NT2/D1 (cell line): ENCODE measurements around the gene LRFN2.

Source experiments
- DNase-seq: peaks from one replicate; pipeline ENCODE4 v3.0.0-alpha.2; 2011; ENCODE audit warnings: low read depth, low spot score
- H3K27me3 ChIP-seq: 2 replicates; pipeline ENCODE4 v1.6.0; 2011; ENCODE audit warnings: mild to moderate bottlenecking; ENCODE audit not compliant: insufficient read length, insufficient read depth
- H3K36me3 ChIP-seq: 2 replicates; pipeline ENCODE4 v1.6.1; 2011; ENCODE audit warnings: mild to moderate bottlenecking, low read length, mixed read lengths; ENCODE audit not compliant: insufficient read depth, insufficient read length
- H3K4me1 ChIP-seq: 2 replicates; pipeline ENCODE4 v1.5.1; 2011; ENCODE audit not compliant: insufficient read depth, insufficient read length
- H3K4me3 ChIP-seq: 2 replicates; pipeline ENCODE4 v1.5.1; 2011; ENCODE audit warnings: low read depth; ENCODE audit not compliant: insufficient read length
- H3K9ac ChIP-seq: 2 replicates; pipeline ENCODE4 v1.6.0; 2011; ENCODE audit warnings: low read depth; ENCODE audit not compliant: insufficient read length
- H3K9me3 ChIP-seq: 2 replicates; pipeline ENCODE4 v1.5.1; 2011; ENCODE audit warnings: mild to moderate bottlenecking, low read length; ENCODE audit not compliant: insufficient read depth
- SUZ12 ChIP-seq: IDR thresholded peaks from 2 replicates; pipeline ENCODE4 v1.6.1; 2011; ENCODE audit not compliant: insufficient read length, insufficient read depth; ENCODE audit errors: extremely low read depth
- YY1 ChIP-seq: IDR thresholded peaks from 2 replicates; pipeline ENCODE4 v1.6.1; 2011; ENCODE audit not compliant: insufficient read length, insufficient read depth
- ZNF274 ChIP-seq: IDR thresholded peaks from 2 replicates; pipeline ENCODE4 v1.6.1; 2011; ENCODE audit warnings: mild to moderate bottlenecking, low read depth, low read length

The LRFN2 gene

GRCh38 chr6:40436685-40437604, 150.2 kb downstream of the LRFN2 start:
- Histone ChIP-seq H3K9ac (no peak overlapping the region), H3K27me3 (no peaks in the 10 kb centered on the region), H3K4me3 (no peak overlapping the region), H3K9me3 (peaks cover 17% of the 10 kb centered on the region; the same call in 1 of the 2 replicates), H3K4me1 (peaks cover 3% of the 10 kb centered on the region), H3K36me3 (no peaks in the 10 kb centered on the region)
- no peak for DNase-seq
- TF ChIP-seq YY1: no peak
- no peak for TF ChIP-seq ZNF274
- no peak for TF ChIP-seq SUZ12

- H3K4me3 ChIP-seq: no peak overlapping the region
- H3K27me3 ChIP-seq: no peaks in the 10 kb centered on the region
- H3K4me1 ChIP-seq: no peaks in the 10 kb centered on the region
- H3K9ac ChIP-seq: no peak overlapping the region
- H3K36me3 ChIP-seq: no peaks in the 10 kb centered on the region
- H3K9me3 ChIP-seq: peaks cover 17% of the 10 kb centered on the region; the same call in 1 of the 2 replicates
- TF ChIP-seq ZNF274: no peak
- TF ChIP-seq SUZ12: no peak
- TF ChIP-seq YY1: no peak
- no peak for DNase-seq
Measured at GRCh38 chr6:40432982-40433381, 154.2 kb downstream of the LRFN2 start.

- no peak overlapping the region for H3K9ac ChIP-seq
- H3K27me3 ChIP-seq: no peaks in the 10 kb centered on the region
- no peaks in the 10 kb centered on the region for H3K36me3 ChIP-seq
- H3K9me3 ChIP-seq: peaks cover 10% of the 10 kb centered on the region; the same call in 1 of the 2 replicates
- TF ChIP-seq ZNF274 (no peak), YY1 (no peak), SUZ12 (no peak)
- H3K4me3 ChIP-seq: no peak overlapping the region
- DNase-seq: no peak
- no peaks in the 10 kb centered on the region for H3K4me1 ChIP-seq
Measured at GRCh38 chr6:40431706-40432105, 155.5 kb downstream of the LRFN2 start.

- no peaks in the 10 kb centered on the region for H3K27me3 ChIP-seq
- no peak for TF ChIP-seq ZNF274
- TF ChIP-seq SUZ12: no peak
- TF ChIP-seq YY1: no peak
- no peaks in the 10 kb centered on the region for H3K4me1 ChIP-seq
- H3K9ac ChIP-seq: no peak overlapping the region
- no peak overlapping the region for H3K4me3 ChIP-seq
- no peaks in the 10 kb centered on the region for H3K36me3 ChIP-seq
- no peaks in the 10 kb centered on the region for H3K9me3 ChIP-seq
- DNase-seq: no peak
Measured at GRCh38 chr6:40427196-40427595, 160.0 kb downstream of the LRFN2 start.

- DNase-seq: no peak
- Histone ChIP-seq H3K9ac (no peak overlapping the region), H3K36me3 (no peaks in the 10 kb centered on the region), H3K27me3 (no peaks in the 10 kb centered on the region), H3K4me3 (no peak overlapping the region), H3K9me3 (no peaks in the 10 kb centered on the region), H3K4me1 (no peaks in the 10 kb centered on the region)
- TF ChIP-seq YY1: no peak
- TF ChIP-seq SUZ12: no peak
- no peak for TF ChIP-seq ZNF274
Measured at GRCh38 chr6:40426346-40427066, 160.7 kb downstream of the LRFN2 start.

- Histone ChIP-seq H3K27me3 (no peaks in the 10 kb centered on the region), H3K9ac (no peak overlapping the region), H3K4me1 (peaks cover 2% of the 10 kb centered on the region), H3K9me3 (no peaks in the 10 kb centered on the region), H3K36me3 (no peaks in the 10 kb centered on the region), H3K4me3 (no peak overlapping the region)
- no peak for DNase-seq
- TF ChIP-seq SUZ12: no peak
- no peak for TF ChIP-seq ZNF274
- no peak for TF ChIP-seq YY1
Measured at GRCh38 chr6:40425192-40425919, 161.8 kb downstream of the LRFN2 start.

- H3K27me3 ChIP-seq: no peaks in the 10 kb centered on the region
- no peaks in the 10 kb centered on the region for H3K9me3 ChIP-seq
- DNase-seq: no peak
- TF ChIP-seq YY1 (no peak), SUZ12 (no peak), ZNF274 (no peak)
- no peaks in the 10 kb centered on the region for H3K36me3 ChIP-seq
- H3K9ac ChIP-seq: no peak overlapping the region
- no peak overlapping the region for H3K4me3 ChIP-seq
- H3K4me1 ChIP-seq: peaks cover 7% of the 10 kb centered on the region
Measured at GRCh38 chr6:40422046-40422445, 165.1 kb downstream of the LRFN2 start.
